Lower leg skin (tissue), 3 donors: Measurements from ENCODE around the gene ASPSCR1.

Experiments
- POLR2A ChIP-seq, 2 donors: fragments of 450-650 bp; IDR thresholded peaks; one replicate each; pipeline ENCODE4 v1.6.1; 2016 to 2017; ENCODE audit warnings: antibody characterized with exemption in 2 of 2, mild to moderate bottlenecking in 1 of 2, moderate library complexity in 1 of 2
- TF ChIP-seq, protein P1 (sequence below), 3 donors: fragments of 450-650 bp; IDR thresholded peaks; one replicate each; pipeline ENCODE4 v1.5.1; 2016; ENCODE audit warnings: antibody characterized with exemption in 3 of 3, mild to moderate bottlenecking in 3 of 3, moderate library complexity in 2 of 3

DNA sequence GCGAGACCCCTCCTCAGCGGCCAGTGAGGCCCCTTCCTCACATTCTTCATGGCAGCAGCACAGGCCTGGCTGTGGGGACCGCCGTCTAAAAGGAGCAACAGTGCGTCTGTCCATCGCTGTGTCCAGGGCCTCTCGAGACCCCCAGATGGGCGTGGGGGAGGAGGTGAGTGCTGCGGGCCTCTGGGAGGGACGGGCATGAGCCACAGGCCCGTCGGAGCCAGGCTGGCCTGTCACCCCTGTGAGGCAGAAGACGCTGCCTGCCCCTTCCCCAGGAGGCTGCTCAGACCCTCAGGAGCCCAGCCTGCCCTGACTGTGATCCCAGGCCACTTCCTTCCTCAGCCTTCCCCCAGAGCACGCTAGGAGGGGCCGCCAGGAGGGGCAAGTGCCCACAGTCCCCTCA lies 38.2 kb upstream of the ASPSCR1 start:
- TF ChIP-seq, protein P1, sequence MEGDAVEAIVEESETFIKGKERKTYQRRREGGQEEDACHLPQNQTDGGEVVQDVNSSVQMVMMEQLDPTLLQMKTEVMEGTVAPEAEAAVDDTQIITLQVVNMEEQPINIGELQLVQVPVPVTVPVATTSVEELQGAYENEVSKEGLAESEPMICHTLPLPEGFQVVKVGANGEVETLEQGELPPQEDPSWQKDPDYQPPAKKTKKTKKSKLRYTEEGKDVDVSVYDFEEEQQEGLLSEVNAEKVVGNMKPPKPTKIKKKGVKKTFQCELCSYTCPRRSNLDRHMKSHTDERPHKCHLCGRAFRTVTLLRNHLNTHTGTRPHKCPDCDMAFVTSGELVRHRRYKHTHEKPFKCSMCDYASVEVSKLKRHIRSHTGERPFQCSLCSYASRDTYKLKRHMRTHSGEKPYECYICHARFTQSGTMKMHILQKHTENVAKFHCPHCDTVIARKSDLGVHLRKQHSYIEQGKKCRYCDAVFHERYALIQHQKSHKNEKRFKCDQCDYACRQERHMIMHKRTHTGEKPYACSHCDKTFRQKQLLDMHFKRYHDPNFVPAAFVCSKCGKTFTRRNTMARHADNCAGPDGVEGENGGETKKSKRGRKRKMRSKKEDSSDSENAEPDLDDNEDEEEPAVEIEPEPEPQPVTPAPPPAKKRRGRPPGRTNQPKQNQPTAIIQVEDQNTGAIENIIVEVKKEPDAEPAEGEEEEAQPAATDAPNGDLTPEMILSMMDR (IDR thresholded peaks at IDR 0.05), result no peak
- no peak for TF ChIP-seq POLR2A (IDR thresholded peaks at IDR 0.05)
